ENCODE data around the gene CHAC1. TPM values are rescaled to one million over a fixed set of nuclear protein-coding genes. Genes with fewer than 3 reads are reported as not detected.
A peak's percentile ranks its signal among the peaks of the same experiment; 100 is the strongest.

CHAC1 gene
- total and polyA plus RNA-seq, 10 donors = 0.39 to 5.5 (median 1.6) TPM

GRCh38 chr15:40948706-40949473, 4.4 kb upstream of the CHAC1 start:
- 62 to 69% (median 65%) methylated on average over 21 of the region's 21 CpGs for WGBS, 5 donors
- intact Hi-C loops (cut with DNase I; ENCODE audit: low total_unique reads) = no loop called here
- no peaks in the 10 kb centered on the region for H3K36me3 ChIP-seq
- no peak for TF ChIP-seq CTCF (IDR thresholded peaks at IDR 0.05 in 8 of 11, conservative IDR thresholded peaks at IDR 0.05 in 3 of 11)
- no peak for TF ChIP-seq POLR2A (IDR thresholded peaks at IDR 0.05)
- TF ChIP-seq POLR2AphosphoS5 (IDR thresholded peaks at IDR 0.05) = no peak
- H3K4me1 ChIP-seq = peaks cover 4 to 21% (median 13%) of the 10 kb centered on the region in 6 donors
- no peaks in the 10 kb centered on the region for H3K9me3 ChIP-seq
- H3K4me3 ChIP-seq = no peak overlapping the region
- no peak overlapping the region for H3K27ac ChIP-seq
- peak; percentile 51 for DNase-seq
- H3K27me3 ChIP-seq (replicated peaks in 1 of 7) = peaks cover 0 to 5% (median 0%) of the 10 kb centered on the region in 7 donors

- intact Hi-C loops (cut with DNase I; ENCODE audit: low total_unique reads) = no loop called here
- H3K9me3 ChIP-seq = no peaks in the 10 kb centered on the region
Observed at GRCh38 chr15:40949756-40950207, 3.5 kb upstream of the CHAC1 start.

GRCh38 chr15:40951764-40952163, 1.5 kb upstream of the CHAC1 start:
- no peaks in the 10 kb centered on the region for H3K36me3 ChIP-seq
- TF ChIP-seq CTCF (IDR thresholded peaks at IDR 0.05 in 8 of 11, conservative IDR thresholded peaks at IDR 0.05 in 3 of 11) (no peak), POLR2AphosphoS5 (IDR thresholded peaks at IDR 0.05) (no peak), POLR2A (IDR thresholded peaks at IDR 0.05) (no peak)
- no peak overlapping the region for H3K4me3 ChIP-seq
- DNase-seq = no peak
- H3K27ac ChIP-seq = no peak overlapping the region
- WGBS, 5 donors = 91 to 96% (median 94%) methylated on average over 4 of the region's 4 CpGs
- peaks cover 0 to 5% (median 0%) of the 10 kb centered on the region in 7 donors for H3K27me3 ChIP-seq (replicated peaks in 1 of 7)
- peaks cover 8 to 25% (median 17%) of the 10 kb centered on the region in 6 donors for H3K4me1 ChIP-seq
- no peaks in the 10 kb centered on the region for H3K9me3 ChIP-seq
- intact Hi-C loops (cut with DNase I; ENCODE audit: low total_unique reads) = no loop called here

More at GRCh38 chr15:40949756-40950207, 3.5 kb upstream of the CHAC1 start:
- peak; percentile 6 for DNase-seq
- H3K4me1 ChIP-seq = peaks cover 8 to 25% (median 17%) of the 10 kb centered on the region in 6 donors
- TF ChIP-seq POLR2AphosphoS5 (IDR thresholded peaks at IDR 0.05) (no peak), POLR2A (IDR thresholded peaks at IDR 0.05) (no peak)
- 68 to 79% (median 70%) methylated on average over 7 of the region's 7 CpGs for WGBS, 5 donors
- peaks cover 0 to 5% (median 0%) of the 10 kb centered on the region in 7 donors for H3K27me3 ChIP-seq (replicated peaks in 1 of 7)
- H3K4me3 ChIP-seq = no peak overlapping the region
- no peak overlapping the region for H3K27ac ChIP-seq
- H3K36me3 ChIP-seq = no peaks in the 10 kb centered on the region

GRCh38 chr15:40952301-40952900, 870 bp upstream of the CHAC1 start:
- H3K27ac ChIP-seq = peak overlapping the region in 5 of 8 donors; percentile 40 to 82 (median 71)
- no peak for TF ChIP-seq CTCF (IDR thresholded peaks at IDR 0.05 in 8 of 11, conservative IDR thresholded peaks at IDR 0.05 in 3 of 11)
- no peak for TF ChIP-seq POLR2AphosphoS5 (IDR thresholded peaks at IDR 0.05)
- TF ChIP-seq POLR2A (IDR thresholded peaks at IDR 0.05) = no peak
- no peaks in the 10 kb centered on the region for H3K9me3 ChIP-seq
- peaks cover 0 to 5% (median 0%) of the 10 kb centered on the region in 7 donors for H3K27me3 ChIP-seq (replicated peaks in 1 of 7)
- no peaks in the 10 kb centered on the region for H3K36me3 ChIP-seq
- DNase-seq = peak; percentile 74
- 55 to 63% (median 59%) methylated on average over 21 to 23 of the region's 23 CpGs for WGBS, 5 donors
- peak overlapping the region; percentile 57 to 87 (median 80) for H3K4me3 ChIP-seq
- peaks cover 8 to 25% (median 17%) of the 10 kb centered on the region in 6 donors for H3K4me1 ChIP-seq
- intact Hi-C loops (cut with DNase I; ENCODE audit: low total_unique reads) = no loop called here
